IMR-90 (cell line): ENCODE measurements around the gene TMPRSS9. TPM values are rescaled to one million over a fixed set of nuclear protein-coding genes. Genes with fewer than 3 reads are reported as not detected.

Experiments
- ATAC-seq: fragments of 200-7000 bp; cut with Tn5 transposase; 2 replicates; pipeline ENCODE4 v1.9.1; 2020; ENCODE audit warnings: low read depth, mild to moderate bottlenecking, moderate library complexity
- BruUV-seq: library from RNA; stranded (reverse); fragments of 400-500 nt; replicated peaks from 2 replicates; lab custom pipeline; 2021; lab: Mats Ljungman, UMichigan
- CTCF ChIA-PET: fragments of 300-600 bp; formaldehyde crosslinking; extraction: SDS; loops from one replicate; lab custom pipeline; 2021; ENCODE audit warnings: antibody characterized with exemption; lab: Yijun Ruan, JAX
- POLR2A ChIA-PET: fragments of 300-600 bp; sonication (Branson Sonifier 250); formaldehyde crosslinking; loops from one replicate; lab custom pipeline; 2022; ENCODE audit warnings: antibody characterized with exemption; ENCODE audit not compliant: unreplicated experiment; lab: Charles Lee
- DNase-seq: peaks from one replicate; pipeline ENCODE4 v3.0.0; 2013
- H2AFZ ChIP-seq: replicated peaks from 2 replicates; pipeline ENCODE3; 2013; ENCODE audit warnings: low read length, mild to moderate bottlenecking; ENCODE audit not compliant: poor library complexity
- H2AK5ac ChIP-seq: 2 replicates; pipeline ENCODE4 v1.6.1; 2013; ENCODE audit warnings: low read depth, low read length, inconsistent platforms
- H2AK9ac ChIP-seq: replicated peaks from 2 replicates; pipeline ENCODE3; 2013; ENCODE audit warnings: mild to moderate bottlenecking, low read depth, low read length, moderate library complexity; ENCODE audit not compliant: poor library complexity
- H2BK120ac ChIP-seq: 2 replicates; pipeline ENCODE4 v1.6.1; 2013; ENCODE audit warnings: low read depth, low read length, inconsistent platforms
- H2BK15ac ChIP-seq: 3 replicates; pipeline ENCODE4 v1.6.1; 2013; ENCODE audit warnings: low read depth, low read length, inconsistent platforms
- H2BK20ac ChIP-seq: 2 replicates; pipeline ENCODE4 v1.6.1; 2013; ENCODE audit warnings: low read depth, mild to moderate bottlenecking, inconsistent platforms, low read length, moderate library complexity
- H2BK5ac ChIP-seq: 2 replicates; pipeline ENCODE4 v1.6.1; 2013; ENCODE audit warnings: mild to moderate bottlenecking, low read depth, low read length, inconsistent platforms; ENCODE audit not compliant: poor library complexity, severe bottlenecking
- H3K14ac ChIP-seq: replicated peaks from 2 replicates; pipeline ENCODE4 v1.6.1; 2013; ENCODE audit warnings: low read depth, low read length, inconsistent platforms
- H3K18ac ChIP-seq: 2 replicates; pipeline ENCODE4 v1.6.1; 2013; ENCODE audit warnings: low read depth, low read length, control low read depth
- H3K23ac ChIP-seq: 2 replicates; pipeline ENCODE4 v1.6.1; 2013; ENCODE audit warnings: low read depth, low read length, inconsistent platforms
- H3K27ac ChIP-seq: 2 replicates; pipeline ENCODE4 v1.5.1; 2013; ENCODE audit warnings: mild to moderate bottlenecking, control low read depth, low read length; ENCODE audit not compliant: insufficient read depth
- H3K27me3 ChIP-seq: 2 replicates; pipeline ENCODE4 v1.6.1; 2013; ENCODE audit warnings: low read length; ENCODE audit not compliant: control insufficient read depth, insufficient read depth
- H3K36me3 ChIP-seq: 2 replicates; pipeline ENCODE4 v1.6.1; 2013; ENCODE audit warnings: low read length, mixed read lengths; ENCODE audit not compliant: control insufficient read depth, insufficient read depth
- H3K4ac ChIP-seq: 2 replicates; pipeline ENCODE4 v1.6.1; 2013; ENCODE audit warnings: low read depth, low read length, inconsistent platforms
- H3K4me1 ChIP-seq: 2 replicates; pipeline ENCODE4 v1.6.1; 2013; ENCODE audit warnings: low read length, mixed read lengths; ENCODE audit not compliant: control insufficient read depth, insufficient read depth
- H3K4me2 ChIP-seq: 2 replicates; pipeline ENCODE4 v1.6.1; 2013; ENCODE audit warnings: low read depth, mild to moderate bottlenecking, control low read depth, low read length, moderate library complexity
- H3K4me3 ChIP-seq: 2 replicates; pipeline ENCODE4 v1.5.1; 2013; ENCODE audit warnings: low read depth, mild to moderate bottlenecking, control low read depth, low read length, moderate library complexity; ENCODE audit not compliant: insufficient read depth
- H3K56ac ChIP-seq: 2 replicates; pipeline ENCODE4 v1.6.1; 2013; ENCODE audit warnings: low read length, inconsistent platforms; ENCODE audit not compliant: insufficient read depth; ENCODE audit errors: extremely low read depth
- H3K79me1 ChIP-seq, 2 experiments: 2 replicates each; pipeline ENCODE4 v1.6.1; 2013; ENCODE audit warnings: low read length in 2 of 2, inconsistent platforms in 1 of 2, low read depth in 1 of 2
- H3K9ac ChIP-seq: 2 replicates; pipeline ENCODE4 v1.6.1; 2013; ENCODE audit warnings: low read depth, low read length, control low read depth
- H3K9me1 ChIP-seq: 2 replicates; pipeline ENCODE4 v1.6.1; 2013; ENCODE audit warnings: low read length, inconsistent platforms; ENCODE audit not compliant: insufficient read depth
- H3K9me3 ChIP-seq: 2 replicates; pipeline ENCODE4 v1.6.1; 2013; ENCODE audit warnings: low read length; ENCODE audit not compliant: control insufficient read depth, insufficient read depth
- H4K20me1 ChIP-seq: 2 replicates; pipeline ENCODE4 v1.6.1; 2013; ENCODE audit warnings: low read length, inconsistent platforms; ENCODE audit not compliant: insufficient read depth
- H4K5ac ChIP-seq: 2 replicates; pipeline ENCODE4 v1.6.1; 2013; ENCODE audit warnings: mild to moderate bottlenecking, low read depth, low read length, control low read depth
- H4K8ac ChIP-seq, 2 experiments: 2 replicates each; pipeline ENCODE4 v1.6.1; 2013; ENCODE audit warnings: low read depth in 2 of 2, low read length in 2 of 2, control low read depth in 1 of 2, inconsistent platforms in 1 of 2
- H4K91ac ChIP-seq: 2 replicates; pipeline ENCODE4 v1.6.1; 2013; ENCODE audit warnings: low read depth, low read length, inconsistent platforms; ENCODE audit not compliant: insufficient read depth
- BHLHE40 ChIP-seq: fragments of 150-350 bp; IDR thresholded peaks from 2 replicates; pipeline ENCODE4 v1.6.1; 2016; ENCODE audit warnings: mild to moderate bottlenecking, low read depth, low read length
- CEBPB ChIP-seq: IDR thresholded peaks from 2 replicates; pipeline ENCODE4 v1.6.1; 2012; ENCODE audit warnings: low read depth, low read length, improper control_type of control experiment
- CTCF ChIP-seq: conservative IDR thresholded peaks from 2 replicates; pipeline ENCODE4 v1.5.1; 2012; ENCODE audit warnings: mild to moderate bottlenecking, low read depth, low read length, improper control_type of control experiment
- ELK1 ChIP-seq: fragments of 150-350 bp; IDR thresholded peaks from 2 replicates; pipeline ENCODE4 v1.6.1; 2016; ENCODE audit warnings: low read depth, mild to moderate bottlenecking, low read length, moderate library complexity, borderline replicate concordance
- FOS ChIP-seq: fragments of 150-350 bp; IDR thresholded peaks from 2 replicates; pipeline ENCODE4 v1.6.1; 2016; ENCODE audit warnings: low read depth, low read length
- MAFK ChIP-seq: IDR thresholded peaks from 2 replicates; pipeline ENCODE4 v1.6.1; 2012; ENCODE audit warnings: low read depth, low read length, improper control_type of control experiment
- MAZ ChIP-seq: IDR thresholded peaks from 2 replicates; pipeline ENCODE4 v1.6.1; 2012; ENCODE audit warnings: low read depth, mild to moderate bottlenecking, low read length, improper control_type of control experiment, moderate library complexity, borderline replicate concordance
- MXI1 ChIP-seq: IDR thresholded peaks from 2 replicates; pipeline ENCODE4 v1.6.1; 2012; ENCODE audit warnings: low read depth, mild to moderate bottlenecking, low read length, moderate library complexity, borderline replicate concordance
- POLR2A ChIP-seq: IDR thresholded peaks from 2 replicates; pipeline ENCODE4 v1.6.1; 2012; ENCODE audit warnings: mild to moderate bottlenecking, low read depth, low read length
- RAD21 ChIP-seq: IDR thresholded peaks from 2 replicates; pipeline ENCODE4 v1.6.1; 2012; ENCODE audit warnings: low read length, improper control_type of control experiment
- RFX5 ChIP-seq: IDR thresholded peaks from 2 replicates; pipeline ENCODE4 v1.8.0; 2012; ENCODE audit warnings: low read depth, mild to moderate bottlenecking, low read length, moderate library complexity
- USF2 ChIP-seq: fragments of 150-350 bp; IDR thresholded peaks from 2 replicates; pipeline ENCODE4 v1.6.1; 2017; ENCODE audit warnings: mild to moderate bottlenecking, antibody characterized with exemption, low read length, low read depth
- WGBS, 2 experiments: methylation state at CpG; one replicate each; pipeline versions ENCODE4 v1.1.5 to v1.1.7; 2013; ENCODE audit warnings: missing lambda C conversion rate in 2 of 2; ENCODE audit not compliant: insufficient read length in 1 of 2; ENCODE audit errors: extremely low coverage in 2 of 2; 5-methylcytosine and 5-hydroxymethylcytosine counted together
- dilution Hi-C: fragments of 300-500 bp; cut with HindIII; formaldehyde crosslinking; loops from one replicate; pipeline ENCODE4 v1.14.3; 2018; ENCODE audit warnings: low sequenced_read_pairs; ENCODE audit not compliant: unreplicated experiment
- in situ Hi-C: fragments of 300-500 bp; cut with MboI; formaldehyde crosslinking; loops from 3 replicates; pipeline ENCODE4 v1.14.3; 2019; ENCODE audit warnings: low sequenced_read_pairs, inconsistent platforms, mixed read lengths
- intact Hi-C: fragments of 100-400 bp; cut with micrococcal nuclease; formaldehyde crosslinking; loops from 2 replicates; pipeline ENCODE4 v1.10.0; 2022
- polyA plus RNA-seq, 3 experiments: library from polyadenylated mRNA; depleted of rRNA; stranded (reverse); fragments of >200 nt; gene quantifications; 2 replicates each; pipeline ENCODE4 v1.2.3, GENCODE V29; 2012; ENCODE audit warnings: low replicate concordance in 1 of 3
- total RNA-seq: library from RNA; depleted of rRNA; stranded (reverse); fragments of >200 nt; gene quantifications from 2 replicates; pipeline ENCODE4 v1.2.3, GENCODE V29; 2012

The TMPRSS9 gene
- total and polyA plus RNA-seq, 2 of the 4 experiments (the other 2 are of a cell fraction): not detected

- no TSS peak for BruUV-seq
- no peak overlapping the region for H3K56ac ChIP-seq
- no peak overlapping the region for H3K9ac ChIP-seq
- no peak overlapping the region for H3K4me2 ChIP-seq
- no peaks in the 10 kb centered on the region for H4K20me1 ChIP-seq
- H2BK120ac ChIP-seq: no peak overlapping the region
- WGBS, 2 experiments: 92% methylated on average over 2 of the region's 2 CpGs; no CpG with 5 or more reads in 1 of the 2 experiments
- H4K91ac ChIP-seq: no peak overlapping the region
- H2AFZ ChIP-seq: no peak overlapping the region
- no peak overlapping the region for H3K4ac ChIP-seq
- DNase-seq (no peak), ATAC-seq (no peak)
- no peak overlapping the region for H3K14ac ChIP-seq
- peaks cover 12% of the 10 kb centered on the region for H3K9me3 ChIP-seq
- no peak overlapping the region for H2AK5ac ChIP-seq
- H3K36me3 ChIP-seq: no peaks in the 10 kb centered on the region
- H3K4me3 ChIP-seq: no peak overlapping the region
- in situ Hi-C loops (no loop called here), dilution Hi-C loops (no loop called here), intact Hi-C loops (no loop called here)
- CTCF ChIA-PET: no interaction called here
- H3K27ac ChIP-seq: no peak overlapping the region
- H2BK5ac ChIP-seq: no peak overlapping the region
- no peak overlapping the region for H4K5ac ChIP-seq
- H3K23ac ChIP-seq: no peak overlapping the region
- no peak overlapping the region for H2BK20ac ChIP-seq
- peaks cover 2% of the 10 kb centered on the region for H3K9me1 ChIP-seq
- H2BK15ac ChIP-seq: no peak overlapping the region
- H3K4me1 ChIP-seq: peaks cover 2% of the 10 kb centered on the region; the same call in 1 of the 2 replicates
- no peak overlapping the region for H3K18ac ChIP-seq
- H3K79me1 ChIP-seq: no peaks in the 10 kb centered on the region
- H3K27me3 ChIP-seq: peaks cover 2% of the 10 kb centered on the region; the same call in 1 of the 2 replicates
- H2AK9ac ChIP-seq: no peak overlapping the region
- TF ChIP-seq CEBPB: no peak
- no peak for TF ChIP-seq MAFK
- no peak for TF ChIP-seq ELK1
- no peak for TF ChIP-seq RAD21
- no peak for TF ChIP-seq MAZ
- TF ChIP-seq POLR2A: no peak
- no peak for TF ChIP-seq USF2
- TF ChIP-seq BHLHE40: no peak
- TF ChIP-seq RFX5: no peak
- no peak for TF ChIP-seq CTCF
- TF ChIP-seq MXI1: no peak
- TF ChIP-seq FOS: no peak
- no peak overlapping the region for H4K8ac ChIP-seq
- POLR2A ChIA-PET: no interaction called here
Observed at GRCh38 chr19:2380567-2380966, 20.5 kb downstream of the TMPRSS9 start.
